Osteoblast (primary cell): ENCODE data around the gene DOCK7. TPM values are rescaled to one million over a fixed set of nuclear protein-coding genes. Genes with fewer than 3 reads are reported as not detected.
"Not testable (repeated sequence)": the region's sequence is repeated elsewhere in the genome, so short reads cannot be mapped to it uniquely, and the experiment has no call there.

Source experiments
- DNase-seq: peaks from one replicate; pipeline ENCODE4 v3.0.0; 2011; ENCODE audit warnings: low spot score, mixed read lengths; ENCODE audit not compliant: insufficient read length; ENCODE audit errors: missing footprints
- H2AFZ ChIP-seq: 2 replicates; pipeline ENCODE4 v1.6.0; 2011; ENCODE audit warnings: mild to moderate bottlenecking, low read length
- H3K27ac ChIP-seq: 2 replicates; pipeline ENCODE4 v1.5.1; 2011; ENCODE audit warnings: mild to moderate bottlenecking, low read depth, low read length, moderate library complexity
- H3K27me3 ChIP-seq: 2 replicates; pipeline ENCODE4 v1.6.0; 2012; ENCODE audit warnings: mild to moderate bottlenecking, control low read depth, inconsistent platforms, low read length, moderate library complexity; ENCODE audit not compliant: insufficient read depth
- H3K36me3 ChIP-seq: 2 replicates; pipeline ENCODE4 v1.5.1; 2011; ENCODE audit warnings: mild to moderate bottlenecking, low read length, control low read depth, moderate library complexity; ENCODE audit not compliant: insufficient read depth
- H3K4me1 ChIP-seq: 2 replicates; pipeline ENCODE4 v1.5.1; 2011; ENCODE audit warnings: mild to moderate bottlenecking, low read length, control low read depth, moderate library complexity; ENCODE audit not compliant: insufficient read depth
- H3K4me2 ChIP-seq: 2 replicates; pipeline ENCODE4 v1.6.0; 2011; ENCODE audit warnings: mild to moderate bottlenecking, low read length; ENCODE audit not compliant: insufficient read depth
- H3K4me3 ChIP-seq: fragments of 200-600 bp; sonication (generic); 3 replicates; pipeline ENCODE4 v1.5.1; 2012; ENCODE audit warnings: mild to moderate bottlenecking, low read length, inconsistent platforms; ENCODE audit not compliant: insufficient read depth
- H3K79me2 ChIP-seq: 2 replicates; pipeline ENCODE4 v1.6.0; 2012; ENCODE audit warnings: mild to moderate bottlenecking, low read length, control low read depth, inconsistent platforms; ENCODE audit not compliant: insufficient read depth
- H3K9me3 ChIP-seq: 2 replicates; pipeline ENCODE4 v1.5.1; 2011; ENCODE audit warnings: low read depth, low read length, control low read depth
- H4K20me1 ChIP-seq: 2 replicates; pipeline ENCODE4 v1.6.0; 2012; ENCODE audit warnings: mild to moderate bottlenecking, low read length, control low read depth; ENCODE audit not compliant: insufficient read depth
- total RNA-seq: library from RNA; depleted of rRNA; stranded (reverse); fragments of >200 nt; gene quantifications from 2 replicates; pipeline ENCODE4 v1.2.3, GENCODE V29; 2012
- TF ChIP-seq, protein P1 (sequence below): IDR thresholded peaks from 2 replicates; pipeline ENCODE4 v1.5.1; 2011; ENCODE audit warnings: mild to moderate bottlenecking, low read depth, low read length, moderate library complexity; ENCODE audit errors: extremely low read depth

DOCK7 gene
- total RNA-seq, 1 donor = 73.8 TPM

DNA sequence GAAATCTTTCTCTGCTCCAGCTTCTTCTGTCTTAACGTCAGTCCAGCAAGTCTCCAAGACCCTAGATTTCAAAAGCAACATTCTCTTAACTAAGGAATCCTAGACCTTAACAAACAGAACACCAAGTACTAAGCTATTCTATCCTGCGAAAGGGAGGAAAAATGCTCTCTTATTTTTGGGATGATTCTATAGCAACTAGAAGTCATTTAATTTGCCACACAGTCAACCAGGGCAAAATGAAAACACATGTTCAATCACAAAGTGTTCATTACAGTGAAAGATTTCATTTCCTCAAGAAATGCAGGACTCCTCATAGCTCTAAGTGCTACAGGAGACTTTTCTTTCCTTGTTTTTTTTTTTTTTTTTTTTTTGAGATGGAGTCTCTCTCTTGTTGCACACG is 36.2 kb upstream of the DOCK7 start:
- Histone ChIP-seq H2AFZ (peak overlapping the region; percentile 62), H3K4me1 (peaks cover 40% of the 10 kb centered on the region), H3K4me3 (no peak overlapping the region), H3K27ac (peak overlapping the region; percentile 58), H3K79me2 (no peaks in the 10 kb centered on the region), H4K20me1 (no peaks in the 10 kb centered on the region), H3K4me2 (peak overlapping the region; percentile 80), H3K27me3 (no peaks in the 10 kb centered on the region), H3K9me3 (no peaks in the 10 kb centered on the region), H3K36me3 (no peaks in the 10 kb centered on the region)
- no peak for DNase-seq
- TF ChIP-seq, protein P1, sequence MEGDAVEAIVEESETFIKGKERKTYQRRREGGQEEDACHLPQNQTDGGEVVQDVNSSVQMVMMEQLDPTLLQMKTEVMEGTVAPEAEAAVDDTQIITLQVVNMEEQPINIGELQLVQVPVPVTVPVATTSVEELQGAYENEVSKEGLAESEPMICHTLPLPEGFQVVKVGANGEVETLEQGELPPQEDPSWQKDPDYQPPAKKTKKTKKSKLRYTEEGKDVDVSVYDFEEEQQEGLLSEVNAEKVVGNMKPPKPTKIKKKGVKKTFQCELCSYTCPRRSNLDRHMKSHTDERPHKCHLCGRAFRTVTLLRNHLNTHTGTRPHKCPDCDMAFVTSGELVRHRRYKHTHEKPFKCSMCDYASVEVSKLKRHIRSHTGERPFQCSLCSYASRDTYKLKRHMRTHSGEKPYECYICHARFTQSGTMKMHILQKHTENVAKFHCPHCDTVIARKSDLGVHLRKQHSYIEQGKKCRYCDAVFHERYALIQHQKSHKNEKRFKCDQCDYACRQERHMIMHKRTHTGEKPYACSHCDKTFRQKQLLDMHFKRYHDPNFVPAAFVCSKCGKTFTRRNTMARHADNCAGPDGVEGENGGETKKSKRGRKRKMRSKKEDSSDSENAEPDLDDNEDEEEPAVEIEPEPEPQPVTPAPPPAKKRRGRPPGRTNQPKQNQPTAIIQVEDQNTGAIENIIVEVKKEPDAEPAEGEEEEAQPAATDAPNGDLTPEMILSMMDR = no peak

DNA sequence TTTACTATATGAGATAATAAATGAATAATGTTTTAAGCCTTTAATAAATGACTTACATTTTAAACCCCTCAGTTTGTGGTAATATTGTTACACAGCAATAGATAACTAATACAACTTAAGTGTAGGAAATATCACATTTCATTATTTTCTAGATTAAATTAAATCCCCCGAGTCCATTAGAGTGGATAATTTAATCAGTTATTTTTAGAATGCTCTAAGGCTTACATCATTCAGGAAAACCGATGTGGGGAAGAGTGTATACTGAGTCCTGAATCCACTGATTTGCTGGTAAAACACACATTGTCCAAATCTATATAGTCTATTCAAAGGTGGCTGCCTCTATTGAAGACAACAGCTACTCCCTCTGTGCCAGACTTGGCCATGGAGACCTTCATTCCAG is 35.7 kb upstream of the DOCK7 start:
- no peak for DNase-seq
- H3K4me3 ChIP-seq = no peak overlapping the region
- peaks cover 40% of the 10 kb centered on the region for H3K4me1 ChIP-seq
- TF ChIP-seq, protein P1 = no peak
- no peaks in the 10 kb centered on the region for H4K20me1 ChIP-seq
- no peak overlapping the region for H3K4me2 ChIP-seq
- peak overlapping the region; percentile 62 for H2AFZ ChIP-seq
- no peaks in the 10 kb centered on the region for H3K36me3 ChIP-seq
- no peaks in the 10 kb centered on the region for H3K9me3 ChIP-seq
- H3K27ac ChIP-seq = no peak overlapping the region
- no peaks in the 10 kb centered on the region for H3K79me2 ChIP-seq
- H3K27me3 ChIP-seq = no peaks in the 10 kb centered on the region

DNA sequence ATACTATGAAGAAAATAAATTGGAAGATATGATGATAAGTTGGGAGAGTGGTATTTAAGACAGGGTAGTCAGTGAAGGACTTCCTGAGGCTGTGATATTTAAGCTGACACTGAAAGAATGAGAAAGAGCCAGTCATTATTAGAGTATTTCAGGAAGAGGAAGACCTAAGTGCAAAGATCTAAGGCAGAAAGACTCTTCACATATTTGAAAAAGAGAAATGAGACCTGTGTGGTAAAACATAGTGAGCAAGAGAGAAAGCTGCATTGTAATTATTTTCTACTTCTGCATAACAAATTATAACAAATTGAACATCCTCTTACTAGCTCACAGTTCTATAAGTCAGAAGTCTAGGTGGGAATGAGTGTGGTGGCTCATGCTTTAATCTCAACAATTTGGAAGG is 34.6 kb upstream of the DOCK7 start:
- no peak overlapping the region for H3K27ac ChIP-seq
- H3K79me2 ChIP-seq = no peaks in the 10 kb centered on the region
- H3K4me1 ChIP-seq = peaks cover 35% of the 10 kb centered on the region
- no peaks in the 10 kb centered on the region for H3K9me3 ChIP-seq
- no peak overlapping the region for H2AFZ ChIP-seq
- H3K27me3 ChIP-seq = no peaks in the 10 kb centered on the region
- no peak overlapping the region for H3K4me2 ChIP-seq
- H3K36me3 ChIP-seq = no peaks in the 10 kb centered on the region
- H3K4me3 ChIP-seq = no peak overlapping the region
- no peaks in the 10 kb centered on the region for H4K20me1 ChIP-seq
- TF ChIP-seq, protein P1 = no peak
- DNase-seq = no peak

DNA sequence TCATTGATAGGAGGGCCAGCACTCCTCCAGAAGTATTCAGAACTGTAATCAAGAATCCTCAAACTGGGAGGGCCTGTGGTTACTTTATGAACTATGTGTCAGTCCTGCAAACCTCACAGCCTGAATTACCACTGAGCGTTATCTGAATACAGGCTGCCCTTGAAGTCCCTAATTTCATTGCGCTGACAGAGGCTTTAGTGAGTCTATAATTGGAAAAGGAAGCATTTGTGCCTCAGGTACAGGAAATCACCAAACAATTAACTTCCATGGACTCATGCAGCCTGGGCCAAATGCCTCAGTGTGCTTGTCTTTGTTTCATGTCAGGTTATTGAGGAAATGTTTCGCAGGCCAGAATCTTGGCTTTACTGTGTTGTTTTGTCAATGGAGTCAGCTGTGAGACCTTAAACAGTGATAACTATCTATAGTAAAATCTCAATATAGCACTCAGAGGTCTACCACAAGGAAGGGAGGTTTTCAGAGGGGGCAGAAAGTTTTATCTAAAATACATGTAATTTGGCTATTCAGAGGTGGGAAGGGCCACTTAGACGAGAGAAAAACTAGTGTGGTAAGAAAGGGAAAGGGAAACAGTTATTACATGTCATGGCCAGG is 32.9 kb upstream of the DOCK7 start:
- no peak overlapping the region for H3K4me3 ChIP-seq
- no peak for DNase-seq

DNA sequence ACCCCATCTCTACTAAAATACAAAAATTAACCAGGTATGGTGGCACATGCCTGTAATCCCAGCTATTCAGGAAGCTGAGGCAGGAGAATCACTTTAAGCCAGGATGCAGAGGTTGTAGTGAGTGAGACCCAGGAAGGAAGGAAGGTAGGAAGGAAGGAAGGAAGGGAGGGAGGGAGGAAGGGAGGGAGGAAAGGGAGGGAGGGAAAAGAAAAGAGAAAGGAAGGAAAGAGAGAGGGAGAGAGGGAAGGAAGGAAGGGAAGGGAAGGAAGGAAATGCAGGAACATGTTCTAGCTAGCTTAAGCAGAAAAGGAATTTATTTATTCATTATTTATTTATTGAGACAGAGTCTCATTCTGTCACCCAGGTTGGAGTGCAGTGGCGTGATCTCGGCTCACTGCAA is 30.2 kb upstream of the DOCK7 start:
- not testable (repeated sequence) for H3K4me3 ChIP-seq, H3K4me1 ChIP-seq, H3K79me2 ChIP-seq, H3K9me3 ChIP-seq, H3K4me2 ChIP-seq, H3K27ac ChIP-seq, H3K27me3 ChIP-seq, DNase-seq, H2AFZ ChIP-seq, H4K20me1 ChIP-seq, H3K36me3 ChIP-seq

More for the DNA sequence above, 32.9 kb upstream of the DOCK7 start:
- no peaks in the 10 kb centered on the region for H3K79me2 ChIP-seq
- no peak overlapping the region for H3K27ac ChIP-seq
- no peaks in the 10 kb centered on the region for H3K27me3 ChIP-seq
- peak overlapping the region; percentile 77 for H2AFZ ChIP-seq
- peaks cover 21% of the 10 kb centered on the region for H3K4me1 ChIP-seq
- H3K9me3 ChIP-seq = no peaks in the 10 kb centered on the region
- no peaks in the 10 kb centered on the region for H4K20me1 ChIP-seq
- no peak overlapping the region for H3K4me2 ChIP-seq
- TF ChIP-seq, protein P1 = no peak
- no peaks in the 10 kb centered on the region for H3K36me3 ChIP-seq
